GM12872 (cell line): Measurements from ENCODE around the gene MSX2.

ENCODE experiments used
- CTCF ChIP-seq: IDR thresholded peaks from 3 replicates; pipeline ENCODE4 v1.5.1; 2011; ENCODE audit warnings: low read depth, mild to moderate bottlenecking, low read length, moderate library complexity; ENCODE audit not compliant: insufficient read depth

The MSX2 gene

GRCh38 chr5:174690271-174690670 is 34.1 kb upstream of the MSX2 start:
- no peak for TF ChIP-seq CTCF

- TF ChIP-seq CTCF, result no peak
These were observed 32.0 kb upstream of the MSX2 start for GRCh38 chr5:174692381-174692780.

GRCh38 chr5:174692982-174693422 is 31.4 kb upstream of the MSX2 start:
- no peak for TF ChIP-seq CTCF

GRCh38 chr5:174693697-174694385 is 30.5 kb upstream of the MSX2 start:
- no peak for TF ChIP-seq CTCF

- no peak for TF ChIP-seq CTCF
These were observed 29.8 kb upstream of the MSX2 start for GRCh38 chr5:174694611-174695010.

- TF ChIP-seq CTCF, result peak; percentile 26; the same call in 1 of the 3 replicates
These were observed 26.2 kb upstream of the MSX2 start for GRCh38 chr5:174698156-174698555.

- TF ChIP-seq CTCF, result no peak
These were observed 25.3 kb upstream of the MSX2 start for GRCh38 chr5:174699131-174699530.
